Mesenteric fat pad (tissue), 1 donor: Measurements from ENCODE around the gene MAT2B. TPM values are rescaled to one million over a fixed set of nuclear protein-coding genes. Genes with fewer than 3 reads are reported as not detected.

ENCODE experiments used
- DNase-seq: peaks from one replicate; pipeline ENCODE4 v3.0.0-alpha.2; 2020; ENCODE audit warnings: low spot score
- total RNA-seq: library from RNA; stranded (reverse); fragmentation: NEBNext Ultra II Directional; extraction: Animal tissue kit (Norgen Biotek cat#: 25700); gene quantifications from one replicate; pipeline ENCODE4 v1.2.1, GENCODE V29; 2021
- donor health status: DM: yes; HTN: yes; CAD: no.

Gene MAT2B
- total RNA-seq, 1 donor from 2014 or later = 34.3 TPM

GRCh38 chr5:163548649-163549048 is 43.2 kb downstream of the MAT2B start:
- no peak for DNase-seq

DNA sequence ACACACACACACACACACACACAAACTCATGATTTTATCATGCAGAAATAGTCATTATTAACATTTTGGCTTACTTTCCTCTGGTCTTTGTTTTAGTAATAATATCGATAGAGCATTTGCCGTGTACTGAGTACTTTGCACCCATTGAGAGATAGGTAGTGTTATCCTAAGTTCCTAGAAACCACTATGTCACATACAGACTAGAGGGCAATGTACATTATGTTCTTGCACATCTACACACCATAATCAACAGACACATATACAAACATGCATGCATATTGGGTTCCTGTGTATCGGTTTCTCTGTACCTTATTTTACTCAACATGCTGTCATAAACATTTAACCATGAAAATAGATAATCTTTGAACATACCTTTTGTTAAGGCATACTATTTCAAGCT is 45.7 kb downstream of the MAT2B start:
- no peak for DNase-seq

- DNase-seq = no peak
These were observed 47.1 kb downstream of the MAT2B start for GRCh38 chr5:163552536-163552935.

- DNase-seq = no peak
These were observed 55.9 kb downstream of the MAT2B start for GRCh38 chr5:163561339-163561738.

GRCh38 chr5:163562071-163562470 is 56.7 kb downstream of the MAT2B start:
- DNase-seq = no peak

DNA sequence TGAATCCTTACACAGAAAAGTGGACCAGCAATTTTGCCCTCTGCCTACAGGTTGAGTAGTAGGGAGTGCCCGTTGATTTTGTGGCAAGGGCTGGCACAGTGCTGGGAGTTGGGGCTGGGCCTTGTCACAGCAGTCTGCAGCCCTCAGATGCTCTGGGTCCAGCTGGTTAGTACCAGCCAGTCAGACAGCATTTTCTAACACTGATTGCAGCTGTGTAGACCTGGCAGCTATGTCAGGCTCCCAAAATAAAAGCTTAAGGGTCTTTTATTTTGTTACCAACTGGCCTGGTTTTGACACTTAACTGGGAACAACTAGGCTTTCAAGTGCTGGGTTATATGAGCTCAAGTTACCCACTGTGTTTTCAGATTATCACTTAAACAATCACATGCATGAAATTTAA is 57.7 kb downstream of the MAT2B start:
- no peak for DNase-seq

DNA sequence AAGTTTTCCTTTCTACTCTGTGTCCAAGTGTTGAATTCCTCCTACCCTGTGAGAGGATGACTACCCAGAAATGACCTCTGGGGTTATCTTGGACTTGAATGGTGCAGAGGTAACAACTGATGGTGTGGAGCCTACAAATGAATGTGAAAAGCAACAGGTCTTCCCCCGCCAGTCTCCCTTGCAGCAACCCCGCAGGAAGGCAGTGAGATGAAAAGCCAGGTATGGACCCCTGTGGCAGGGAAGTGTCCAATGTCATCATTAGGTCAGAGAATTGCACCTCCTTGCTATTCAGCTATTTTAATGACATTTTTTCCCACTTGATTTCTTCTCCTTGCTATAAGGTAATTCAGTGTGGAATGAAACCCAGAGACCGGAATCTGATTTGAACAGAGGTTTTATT is 58.5 kb downstream of the MAT2B start:
- no peak for DNase-seq

DNA sequence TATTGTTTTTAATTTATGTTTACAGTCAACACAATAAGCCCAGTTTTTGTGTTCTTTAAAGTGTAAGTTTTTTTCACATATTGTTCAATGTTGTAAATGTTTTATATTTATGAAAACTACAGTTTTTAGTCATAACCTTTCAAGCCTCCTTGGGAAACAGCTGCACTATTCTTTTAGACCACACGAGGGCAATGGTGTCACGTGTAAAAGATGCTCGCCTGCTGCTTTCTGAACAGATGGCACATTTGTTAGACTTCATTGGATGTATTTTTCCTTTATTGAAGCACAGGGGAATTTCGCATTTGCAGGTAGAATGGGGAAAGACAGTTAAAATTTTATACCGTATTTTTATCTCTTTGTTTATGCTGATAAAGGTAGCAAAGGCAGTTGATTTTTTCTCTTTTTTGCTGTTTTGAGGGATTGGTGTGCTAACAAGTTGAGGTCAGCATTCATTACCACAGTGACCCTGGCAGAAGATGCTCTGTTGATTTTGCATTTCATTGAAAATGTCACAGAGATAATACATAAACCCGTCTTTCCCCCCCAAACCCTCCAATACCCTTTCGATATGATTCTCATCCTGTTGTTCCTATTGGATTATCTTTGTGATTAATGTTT is 59.0 kb downstream of the MAT2B start:
- DNase-seq = no peak

- no peak for DNase-seq
These were observed 60.1 kb downstream of the MAT2B start for GRCh38 chr5:163565492-163565891.

DNA sequence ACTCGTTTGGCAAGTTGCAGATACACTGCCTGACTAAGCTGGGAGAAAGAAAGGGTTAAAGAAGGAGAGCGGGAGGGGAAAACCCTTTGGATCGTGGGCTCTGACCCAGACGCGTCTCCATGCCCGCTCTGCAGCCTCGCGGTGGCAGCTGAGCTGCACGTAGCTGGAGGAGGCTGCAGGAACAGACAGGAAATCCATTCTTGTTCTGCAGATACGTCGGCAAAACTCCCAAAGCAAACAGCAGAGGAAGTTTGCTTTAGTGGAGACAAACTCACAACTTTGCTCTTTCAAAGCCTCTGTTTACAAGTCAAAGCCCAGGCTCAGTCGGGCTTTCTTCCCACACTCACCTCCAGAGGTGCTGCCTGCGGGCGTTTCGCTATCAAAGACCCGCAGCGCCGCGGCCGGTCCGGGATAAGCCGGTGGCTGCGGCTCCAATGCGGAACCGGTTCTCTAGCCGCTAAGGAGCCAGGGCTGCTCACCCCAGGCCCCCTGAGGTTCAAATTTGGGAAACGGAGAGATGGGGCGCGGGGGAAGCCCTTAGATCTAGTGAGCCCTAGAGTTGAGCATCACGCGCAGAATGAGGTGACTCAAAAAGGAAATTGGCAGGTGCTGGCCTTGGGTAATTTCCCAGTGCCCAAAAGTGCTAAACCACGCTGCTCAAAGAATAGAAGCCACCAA is 60.7 kb downstream of the MAT2B start:
- DNase-seq = no peak

DNA sequence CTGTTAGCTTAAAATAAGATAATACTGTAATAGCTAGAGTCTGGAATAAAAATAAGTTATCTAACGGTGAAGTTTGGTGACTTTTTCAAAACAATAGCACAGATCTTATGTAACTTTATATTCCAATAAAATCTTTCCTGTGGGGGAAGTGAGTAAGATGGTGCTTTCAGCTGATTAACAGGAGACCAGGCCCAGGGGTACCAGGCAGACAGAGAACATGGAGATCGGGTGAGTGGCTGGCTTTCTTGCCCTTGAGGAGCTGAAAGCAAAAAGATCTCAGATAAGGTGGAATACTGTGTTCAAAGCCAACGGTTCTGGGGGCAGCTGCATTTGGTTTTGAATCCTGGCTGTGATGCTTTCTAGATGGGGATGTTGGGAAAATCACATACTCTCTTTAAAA is 61.3 kb downstream of the MAT2B start:
- no peak for DNase-seq

GRCh38 chr5:163567811-163568210 is 62.4 kb downstream of the MAT2B start:
- DNase-seq = no peak

Other genes starting within 250 kb of the MAT2B start
- 82.7 TPM for gene CCNG1, start 68.0 kb upstream of the MAT2B start, total RNA-seq
- 19.0 TPM for gene NUDCD2, start 45.5 kb upstream of the MAT2B start, total RNA-seq
- 0.32 TPM for gene HMMR, start 45.0 kb upstream of the MAT2B start, total RNA-seq